GM06990 (cell line): ENCODE results near the gene KCNJ4.

Source experiments
- DNase-seq: peaks from one replicate; pipeline ENCODE4 v3.0.0-alpha.2; 2011; ENCODE audit not compliant: insufficient read length; ENCODE audit errors: extremely low read depth
- H3K27me3 ChIP-seq: replicated peaks from 2 replicates; pipeline ENCODE4 v1.6.0; 2011; ENCODE audit warnings: low read length; ENCODE audit not compliant: control insufficient read depth, insufficient read depth
- H3K36me3 ChIP-seq: 2 replicates; pipeline ENCODE4 v1.5.1; 2011; ENCODE audit warnings: low read length; ENCODE audit not compliant: control insufficient read depth, insufficient read depth
- H3K4me3 ChIP-seq: replicated peaks from 2 replicates; pipeline ENCODE4 v1.5.1; 2011; ENCODE audit warnings: low read depth, mild to moderate bottlenecking, control low read depth, low read length
- TF ChIP-seq, protein P1 (sequence below): IDR thresholded peaks from 2 replicates; pipeline ENCODE4 v1.5.1; 2011; ENCODE audit warnings: low read length, control low read depth, mild to moderate bottlenecking, inconsistent platforms; ENCODE audit not compliant: insufficient read depth, poor library complexity, severe bottlenecking

Gene KCNJ4

DNA sequence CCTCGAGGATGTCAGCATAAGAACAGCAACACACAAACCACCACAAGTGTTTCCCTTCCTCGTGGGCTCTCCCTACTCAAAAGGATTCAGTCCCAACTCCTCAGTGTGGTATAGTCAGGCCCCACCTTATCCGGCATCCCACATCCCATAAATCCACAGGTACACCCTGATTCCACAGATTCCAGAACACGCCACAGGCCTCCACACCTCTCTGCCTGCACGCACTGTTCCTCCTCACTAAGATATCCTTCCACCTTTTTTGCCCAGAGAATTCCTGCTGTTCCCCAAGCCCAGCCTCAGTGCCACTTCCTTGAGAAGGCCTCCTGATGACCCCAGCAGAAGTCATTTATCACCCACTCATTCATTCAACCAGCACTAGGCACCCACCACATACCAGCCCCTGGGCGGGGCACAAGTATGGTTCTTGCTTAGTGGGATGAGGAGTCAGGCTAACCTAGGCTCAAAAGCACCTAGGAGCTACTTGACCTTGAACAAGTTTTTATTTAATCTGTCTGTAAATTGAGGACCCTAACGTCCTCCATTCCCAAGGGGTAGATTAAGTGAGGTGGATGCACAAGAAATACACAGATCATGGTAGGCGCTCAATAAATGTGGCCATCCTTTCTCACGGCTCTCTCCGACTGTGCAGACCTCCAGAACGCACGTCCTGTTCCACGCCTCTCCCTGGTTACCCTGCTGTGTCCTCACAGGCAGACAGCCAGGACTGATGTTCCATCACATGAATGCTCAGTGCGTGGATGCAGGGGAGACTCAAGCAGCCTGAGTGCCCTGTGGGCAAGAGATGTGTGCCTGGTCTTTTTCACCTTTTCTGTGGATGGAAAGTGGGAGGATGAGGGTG lies 2.1 kb upstream of the KCNJ4 start:
- TF ChIP-seq, protein P1, sequence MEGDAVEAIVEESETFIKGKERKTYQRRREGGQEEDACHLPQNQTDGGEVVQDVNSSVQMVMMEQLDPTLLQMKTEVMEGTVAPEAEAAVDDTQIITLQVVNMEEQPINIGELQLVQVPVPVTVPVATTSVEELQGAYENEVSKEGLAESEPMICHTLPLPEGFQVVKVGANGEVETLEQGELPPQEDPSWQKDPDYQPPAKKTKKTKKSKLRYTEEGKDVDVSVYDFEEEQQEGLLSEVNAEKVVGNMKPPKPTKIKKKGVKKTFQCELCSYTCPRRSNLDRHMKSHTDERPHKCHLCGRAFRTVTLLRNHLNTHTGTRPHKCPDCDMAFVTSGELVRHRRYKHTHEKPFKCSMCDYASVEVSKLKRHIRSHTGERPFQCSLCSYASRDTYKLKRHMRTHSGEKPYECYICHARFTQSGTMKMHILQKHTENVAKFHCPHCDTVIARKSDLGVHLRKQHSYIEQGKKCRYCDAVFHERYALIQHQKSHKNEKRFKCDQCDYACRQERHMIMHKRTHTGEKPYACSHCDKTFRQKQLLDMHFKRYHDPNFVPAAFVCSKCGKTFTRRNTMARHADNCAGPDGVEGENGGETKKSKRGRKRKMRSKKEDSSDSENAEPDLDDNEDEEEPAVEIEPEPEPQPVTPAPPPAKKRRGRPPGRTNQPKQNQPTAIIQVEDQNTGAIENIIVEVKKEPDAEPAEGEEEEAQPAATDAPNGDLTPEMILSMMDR, result no peak
- H3K27me3 ChIP-seq, result peaks cover 4% of the 10 kb centered on the region
- no peaks in the 10 kb centered on the region for H3K36me3 ChIP-seq

DNA sequence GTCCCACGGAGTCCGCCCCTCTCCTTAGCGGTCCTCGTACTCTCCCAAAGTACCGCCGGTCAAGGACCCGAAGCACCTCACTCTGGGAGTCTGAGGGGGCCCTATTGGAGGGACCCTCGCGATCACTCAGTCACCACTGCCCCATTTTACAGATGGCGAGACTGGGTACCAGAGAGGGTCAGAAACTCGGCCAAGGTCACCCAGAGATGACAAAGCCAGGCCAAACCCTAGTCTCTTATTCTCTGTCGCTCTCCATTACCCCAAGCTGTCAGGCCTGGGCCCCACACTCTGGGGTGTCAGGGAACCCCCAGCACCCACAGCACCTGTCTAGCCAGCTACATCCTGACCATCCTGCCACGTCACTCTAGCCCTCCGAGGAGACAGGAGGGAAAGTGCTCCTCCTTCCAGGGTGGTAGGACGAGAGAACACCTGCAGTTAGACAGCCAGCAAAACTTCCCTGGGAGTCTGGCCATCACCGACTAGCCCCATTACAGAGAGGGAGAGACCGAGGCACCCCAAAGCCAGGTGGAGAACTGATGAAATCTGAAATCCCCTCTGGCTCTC lies 1.4 kb upstream of the KCNJ4 start:
- no peak overlapping the region for H3K4me3 ChIP-seq
- TF ChIP-seq, protein P1, result no peak
- no peaks in the 10 kb centered on the region for H3K36me3 ChIP-seq
- peaks cover 4% of the 10 kb centered on the region for H3K27me3 ChIP-seq
- DNase-seq, result no peak

More for the DNA sequence above, 2.1 kb upstream of the KCNJ4 start:
- DNase-seq, result no peak
- H3K4me3 ChIP-seq, result no peak overlapping the region

DNA sequence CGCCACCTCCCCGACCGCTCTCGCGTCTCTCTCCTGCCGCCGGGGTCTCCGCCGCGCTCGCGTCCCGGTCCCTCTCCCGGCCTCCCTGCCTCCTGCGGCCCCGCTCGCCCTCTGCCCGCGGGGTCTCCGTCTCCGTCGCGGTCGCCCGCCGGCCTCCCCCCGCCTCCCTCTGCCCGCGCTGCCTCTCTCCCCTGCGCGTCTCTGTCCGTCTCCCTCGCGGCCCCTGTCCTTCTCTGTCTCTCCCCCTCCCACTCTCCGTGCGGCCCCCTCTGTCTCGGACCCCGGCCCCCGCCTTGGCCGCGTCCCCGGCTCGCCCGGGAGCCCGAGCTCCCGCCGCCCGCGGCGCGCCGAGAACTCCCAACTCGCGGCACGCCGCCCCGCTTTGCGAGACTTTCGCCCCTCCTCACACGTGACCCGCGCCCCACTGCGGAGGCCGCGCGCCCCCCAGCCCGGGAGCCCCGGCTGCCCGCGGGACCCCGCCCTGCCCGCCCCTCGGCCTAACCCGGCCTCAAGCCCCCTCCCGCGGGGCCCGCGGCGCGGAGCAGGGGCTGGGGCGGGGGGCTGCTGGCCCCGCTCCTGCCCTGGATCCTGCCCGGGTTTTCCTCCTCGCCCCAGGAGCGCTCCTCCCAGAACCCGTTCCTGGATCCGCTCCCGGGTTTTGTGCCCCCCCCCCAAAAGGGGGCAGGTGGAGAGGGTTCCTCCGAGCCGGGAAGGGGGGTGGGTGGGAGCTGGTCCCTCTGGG lies 702 bp upstream of the KCNJ4 start:
- TF ChIP-seq, protein P1, result no peak
- no peak for DNase-seq
- Histone ChIP-seq H3K27me3 (peaks cover 4% of the 10 kb centered on the region), H3K4me3 (no peak overlapping the region; the same call in 1 of the 2 replicates), H3K36me3 (no peaks in the 10 kb centered on the region)

DNA sequence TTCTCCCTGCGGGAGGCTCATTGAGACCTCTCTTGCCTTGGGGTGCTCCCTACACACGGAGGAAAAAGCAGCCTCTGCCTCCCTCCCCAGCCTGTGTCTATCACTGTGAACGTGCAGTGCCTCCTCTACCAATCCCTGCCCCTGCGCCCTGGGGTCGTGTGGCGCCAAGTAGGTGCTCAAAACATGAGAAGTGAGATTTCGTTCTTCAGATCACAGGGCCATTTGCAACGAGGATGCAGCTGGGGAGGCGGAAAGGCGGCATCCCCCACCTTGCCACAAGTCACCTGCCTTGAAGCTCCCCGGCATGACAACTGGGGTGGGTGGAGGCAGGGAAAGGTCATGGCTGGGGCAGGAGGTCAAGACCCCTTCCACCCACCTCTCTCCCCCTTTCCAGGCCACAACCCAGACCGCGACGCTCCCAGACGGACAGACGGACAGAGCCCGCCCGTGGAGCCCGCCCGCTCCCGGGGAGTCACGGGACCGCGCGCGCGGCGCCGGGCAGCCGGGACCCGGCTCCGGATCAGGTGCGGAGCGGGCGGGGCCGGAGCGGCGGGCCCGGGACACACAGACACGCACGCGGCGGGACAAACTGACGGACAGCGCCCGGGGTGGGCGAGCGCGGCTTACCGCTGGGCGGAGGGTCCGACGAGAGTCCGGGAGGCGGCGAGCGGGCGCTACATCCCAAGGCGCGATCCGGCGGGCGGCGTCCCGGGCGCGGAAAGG lies 485 bp downstream of the KCNJ4 start:
- Histone ChIP-seq H3K36me3 (no peaks in the 10 kb centered on the region), H3K4me3 (peak overlapping the region; percentile 20), H3K27me3 (peaks cover 4% of the 10 kb centered on the region)
- DNase-seq, result peak; percentile 35
- TF ChIP-seq, protein P1, result no peak

DNA sequence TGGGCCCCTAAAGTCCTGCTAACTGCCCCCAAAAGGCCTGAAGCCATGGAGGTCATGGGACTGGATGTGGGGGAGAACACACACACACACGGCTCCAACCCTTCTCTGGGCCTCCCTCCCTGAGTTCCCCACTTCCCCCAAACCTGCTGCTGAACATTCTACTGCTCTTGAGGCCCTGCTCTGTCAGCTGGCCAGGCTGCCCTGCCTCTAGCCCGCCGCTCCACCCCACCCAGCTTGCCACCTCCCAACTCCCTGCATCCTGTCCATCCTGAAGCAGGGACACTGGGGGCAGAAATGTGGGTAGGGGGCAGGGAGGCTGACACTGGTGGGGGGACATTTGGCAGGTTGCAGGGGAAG lies 1.0 kb downstream of the KCNJ4 start:
- Histone ChIP-seq H3K36me3 (no peaks in the 10 kb centered on the region), H3K4me3 (no peak overlapping the region), H3K27me3 (peaks cover 4% of the 10 kb centered on the region)
- DNase-seq, result no peak
- TF ChIP-seq, protein P1, result no peak
